GM13977 (cell line): ENCODE data around the gene PHLDB2.

Source experiments
- DNase-seq: peaks from one replicate; pipeline ENCODE4 v3.0.0; 2012; ENCODE audit warnings: low spot score
- in situ Hi-C: fragments of 300-500 bp; cut with MboI; formaldehyde crosslinking; loops from one replicate; pipeline ENCODE4 v1.12.0; 2022; ENCODE audit warnings: low sequenced_read_pairs, low pct_unique_long_range_greater_than_20kb, mixed read lengths, inconsistent platforms; ENCODE audit not compliant: unreplicated experiment
- TF ChIP-seq, protein P1 (sequence below): IDR thresholded peaks from 2 replicates; pipeline ENCODE4 v1.5.1; 2012; ENCODE audit warnings: mild to moderate bottlenecking, control low read depth; ENCODE audit not compliant: insufficient read depth; ENCODE audit errors: extremely low read depth, missing control alignments

The PHLDB2 gene

DNA sequence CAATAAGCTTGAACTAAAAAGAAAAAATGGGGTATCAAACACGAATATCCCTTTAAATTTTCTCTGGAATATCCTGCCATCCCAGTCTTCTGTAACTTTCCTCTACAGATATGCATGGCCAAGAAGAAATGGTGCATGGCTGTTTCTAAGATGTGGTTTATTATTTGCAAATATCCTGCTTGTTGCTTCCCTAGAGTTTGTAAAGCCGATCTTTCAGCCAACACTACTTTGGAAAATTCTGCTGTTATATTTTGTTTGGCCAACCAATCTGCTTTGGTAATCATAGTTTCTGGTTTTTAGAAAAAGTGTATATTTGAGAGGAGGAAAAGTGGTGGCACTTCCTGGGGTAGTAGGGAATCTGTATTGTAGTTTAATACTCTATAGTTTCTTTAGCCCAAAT, 13.9 kb downstream of the PHLDB2 start:
- no peak for DNase-seq
- TF ChIP-seq, protein P1, sequence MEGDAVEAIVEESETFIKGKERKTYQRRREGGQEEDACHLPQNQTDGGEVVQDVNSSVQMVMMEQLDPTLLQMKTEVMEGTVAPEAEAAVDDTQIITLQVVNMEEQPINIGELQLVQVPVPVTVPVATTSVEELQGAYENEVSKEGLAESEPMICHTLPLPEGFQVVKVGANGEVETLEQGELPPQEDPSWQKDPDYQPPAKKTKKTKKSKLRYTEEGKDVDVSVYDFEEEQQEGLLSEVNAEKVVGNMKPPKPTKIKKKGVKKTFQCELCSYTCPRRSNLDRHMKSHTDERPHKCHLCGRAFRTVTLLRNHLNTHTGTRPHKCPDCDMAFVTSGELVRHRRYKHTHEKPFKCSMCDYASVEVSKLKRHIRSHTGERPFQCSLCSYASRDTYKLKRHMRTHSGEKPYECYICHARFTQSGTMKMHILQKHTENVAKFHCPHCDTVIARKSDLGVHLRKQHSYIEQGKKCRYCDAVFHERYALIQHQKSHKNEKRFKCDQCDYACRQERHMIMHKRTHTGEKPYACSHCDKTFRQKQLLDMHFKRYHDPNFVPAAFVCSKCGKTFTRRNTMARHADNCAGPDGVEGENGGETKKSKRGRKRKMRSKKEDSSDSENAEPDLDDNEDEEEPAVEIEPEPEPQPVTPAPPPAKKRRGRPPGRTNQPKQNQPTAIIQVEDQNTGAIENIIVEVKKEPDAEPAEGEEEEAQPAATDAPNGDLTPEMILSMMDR, result no peak
- in situ Hi-C loops, result no loop called here

DNA sequence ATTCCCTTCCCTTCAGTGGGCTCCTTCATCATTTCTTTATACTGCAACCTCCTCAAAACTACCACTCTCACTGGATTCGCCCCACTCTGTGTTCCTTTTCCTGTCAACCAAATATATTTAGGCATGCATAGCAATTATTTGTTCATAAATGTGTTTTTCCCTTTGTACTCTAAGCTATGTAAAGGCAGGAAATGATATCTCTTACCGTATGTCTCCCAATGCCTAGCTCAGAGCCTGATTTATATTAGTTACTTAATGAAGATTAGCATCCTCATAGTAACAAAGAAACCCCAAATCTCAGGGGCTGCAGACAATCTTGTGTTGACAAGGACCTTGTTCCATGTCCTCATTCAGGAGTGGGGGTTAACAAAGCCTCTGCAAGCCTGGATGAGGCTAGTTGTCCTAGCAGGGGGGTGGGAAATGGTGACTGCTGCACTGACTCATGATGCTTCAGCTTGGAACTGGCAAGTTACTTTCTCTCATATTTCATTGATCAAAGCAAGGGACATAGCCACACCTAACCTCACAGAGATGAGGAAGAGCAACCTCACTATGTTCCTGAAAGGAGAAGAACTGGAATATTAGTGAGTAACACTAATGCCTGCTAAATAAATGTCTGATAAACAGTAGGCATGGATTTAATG, 15.2 kb downstream of the PHLDB2 start:
- in situ Hi-C loops, result no loop called here
- no peak for DNase-seq
- TF ChIP-seq, protein P1, result no peak

DNA sequence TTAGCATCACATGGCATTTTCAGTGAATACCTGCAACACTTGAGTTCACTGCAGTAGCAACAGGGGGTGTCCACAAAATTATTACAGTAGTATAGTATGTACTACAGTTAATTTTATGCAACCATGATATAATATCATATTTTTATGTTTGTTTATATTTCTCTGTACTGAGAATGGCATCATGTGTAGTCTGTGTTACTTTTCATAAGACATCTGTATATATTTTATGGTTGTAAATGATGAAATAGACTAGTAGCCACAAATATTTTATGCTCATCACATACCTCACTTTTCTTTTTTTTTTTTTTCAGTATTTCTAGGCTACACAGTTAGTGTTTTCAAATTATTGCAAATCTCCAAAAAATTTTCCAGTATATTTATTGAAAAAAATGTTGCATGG, 22.4 kb downstream of the PHLDB2 start:
- in situ Hi-C loops, result no loop called here
- DNase-seq, result no peak
- TF ChIP-seq, protein P1, result no peak

DNA sequence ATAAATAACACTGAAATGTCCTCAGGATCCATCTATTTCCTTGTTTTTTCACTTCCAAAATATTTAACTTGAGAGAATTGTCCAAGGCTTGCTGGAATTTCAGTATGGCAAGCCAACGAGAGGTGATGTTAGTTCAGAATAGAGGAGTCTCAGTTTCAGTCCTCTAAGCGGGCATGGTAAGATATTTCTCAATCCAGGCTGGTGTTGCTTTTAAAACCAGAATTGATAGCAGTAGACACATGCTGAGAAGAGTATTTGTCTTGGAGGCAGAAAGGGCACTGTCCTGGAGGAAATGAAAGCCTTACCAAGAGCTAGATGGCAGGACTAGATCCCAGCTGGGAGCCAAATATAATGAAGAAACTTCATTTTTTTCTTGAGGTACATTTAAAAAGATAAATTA, 23.1 kb downstream of the PHLDB2 start:
- TF ChIP-seq, protein P1, result no peak
- DNase-seq, result no peak
- in situ Hi-C loops, result no loop called here

DNA sequence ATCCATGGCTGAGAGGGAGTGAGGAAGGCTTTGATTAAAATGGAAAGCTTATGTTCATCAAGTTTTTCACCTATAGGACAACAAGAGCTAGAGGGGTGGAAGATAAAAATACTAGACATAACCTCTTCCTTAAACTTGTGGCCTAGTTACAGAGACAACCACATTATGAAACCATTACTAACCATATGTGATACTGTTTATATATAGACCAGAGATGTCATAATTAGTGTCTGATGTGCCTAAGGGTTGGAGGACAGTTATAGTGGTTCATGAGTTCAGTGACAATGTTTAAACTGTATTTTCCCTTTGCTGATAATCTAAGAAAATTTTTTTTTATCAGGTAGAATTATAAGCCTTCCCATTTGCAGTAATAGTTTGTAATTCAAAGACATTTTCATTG, 23.7 kb downstream of the PHLDB2 start:
- in situ Hi-C loops, result no loop called here
- TF ChIP-seq, protein P1, result no peak
- peak; percentile 16 for DNase-seq

DNA sequence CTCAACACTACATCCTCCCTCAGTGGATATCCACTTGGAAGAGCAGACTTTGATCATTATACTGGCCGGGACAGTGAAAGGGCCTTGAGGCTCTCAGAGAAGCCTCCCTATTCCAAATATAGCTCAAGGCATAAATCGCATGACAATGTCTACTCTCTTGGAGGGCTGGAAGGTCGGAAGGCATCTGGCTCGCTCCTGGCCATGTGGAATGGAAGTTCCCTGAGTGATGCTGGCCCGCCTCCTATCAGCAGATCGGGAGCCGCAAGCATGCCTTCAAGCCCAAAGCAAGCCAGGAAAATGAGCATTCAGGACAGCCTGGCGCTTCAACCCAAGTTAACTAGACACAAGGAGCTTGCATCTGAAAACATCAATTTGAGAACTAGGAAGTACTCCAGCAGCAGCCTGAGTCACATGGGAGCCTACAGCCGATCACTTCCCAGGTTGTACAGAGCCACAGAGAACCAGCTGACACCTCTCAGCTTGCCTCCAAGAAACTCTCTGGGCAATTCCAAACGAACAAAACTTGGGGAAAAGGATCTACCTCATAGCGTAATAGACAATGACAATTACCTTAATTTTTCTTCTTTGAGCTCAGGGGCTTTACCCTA, 25.4 kb downstream of the PHLDB2 start:
- TF ChIP-seq, protein P1, result no peak
- in situ Hi-C loops, result no loop called here
- DNase-seq, result no peak

DNA sequence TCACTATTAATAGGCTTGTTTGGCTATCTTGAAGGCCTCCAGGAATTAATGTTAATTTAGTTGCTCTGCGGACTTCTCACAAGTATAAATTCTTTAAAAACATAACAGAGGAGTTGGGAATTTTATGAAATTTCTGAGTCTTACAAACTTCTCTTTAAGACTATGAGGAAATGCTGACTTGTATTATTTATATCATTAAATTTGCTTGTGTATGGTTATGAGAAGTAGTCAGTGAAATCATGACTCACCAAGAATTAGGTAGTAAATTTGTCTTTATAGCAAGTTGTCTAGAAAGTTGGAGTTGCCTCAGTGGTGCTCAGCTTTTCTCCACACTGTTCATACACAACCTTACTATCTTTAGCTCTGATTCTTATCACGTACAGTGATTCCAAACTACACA, 26.5 kb downstream of the PHLDB2 start:
- no peak for DNase-seq
- TF ChIP-seq, protein P1, result no peak
- in situ Hi-C loops, result no loop called here
